Liver (tissue), 9 donors: ENCODE results near the gene RBM20. TPM values are rescaled to one million over a fixed set of nuclear protein-coding genes. Genes with fewer than 3 reads are reported as not detected.

Experiments used
- DNase-seq: peaks from one replicate; pipeline ENCODE4 v3.0.0-alpha.2; 2017; ENCODE audit warnings: low spot score
- H3K27ac ChIP-seq, 2 donors: one replicate each; pipeline ENCODE4 v1.7.0; 2013; ENCODE audit warnings: inconsistent platforms in 2 of 2, low read length in 2 of 2, control low read depth in 1 of 2, low read depth in 1 of 2, mild to moderate bottlenecking in 1 of 2
- H3K27me3 ChIP-seq, 4 donors: one replicate each; pipeline versions ENCODE4 v1.6.1 to v1.7.0; 2013; ENCODE audit warnings: low read length in 3 of 4, inconsistent platforms in 1 of 4, mild to moderate bottlenecking in 1 of 4, moderate library complexity in 1 of 4; ENCODE audit not compliant: control insufficient read depth in 4 of 4, insufficient read depth in 4 of 4
- H3K36me3 ChIP-seq, 4 donors: one replicate each; pipeline versions ENCODE4 v1.6.1 to v1.7.0; 2013; ENCODE audit warnings: low read length in 3 of 4, mild to moderate bottlenecking in 3 of 4, low read depth in 1 of 4, moderate library complexity in 1 of 4; ENCODE audit not compliant: control insufficient read depth in 4 of 4, insufficient read depth in 3 of 4
- H3K4me1 ChIP-seq, 4 donors: one replicate each; pipeline versions ENCODE4 v1.6.1 to v1.7.0; 2013; ENCODE audit warnings: low read length in 3 of 4, mild to moderate bottlenecking in 3 of 4, moderate library complexity in 1 of 4; ENCODE audit not compliant: control insufficient read depth in 4 of 4, insufficient read depth in 4 of 4
- H3K4me3 ChIP-seq, 3 donors: one replicate each; pipeline versions ENCODE4 v1.6.1 to v1.7.0; 2013; ENCODE audit warnings: low read length in 3 of 3, control low read depth in 1 of 3, low read depth in 1 of 3, mild to moderate bottlenecking in 1 of 3
- H3K9ac ChIP-seq, 2 donors: one replicate each; pipeline ENCODE4 v1.7.0; 2013; ENCODE audit warnings: low read length in 2 of 2, mild to moderate bottlenecking in 2 of 2, moderate library complexity in 2 of 2, control low read depth in 1 of 2, low read depth in 1 of 2
- H3K9me3 ChIP-seq, 4 donors: one replicate each; pipeline versions ENCODE4 v1.6.1 to v1.7.0; 2013; ENCODE audit warnings: low read length in 3 of 4; ENCODE audit not compliant: control insufficient read depth in 4 of 4
- FOXA1 ChIP-seq: IDR thresholded peaks from 2 replicates; pipeline ENCODE4 v1.6.1; 2016; ENCODE audit warnings: antibody characterized with exemption
- FOXA2 ChIP-seq: IDR thresholded peaks from 2 replicates; pipeline ENCODE4 v1.6.1; 2016; ENCODE audit warnings: antibody characterized with exemption
- HNF4A ChIP-seq, 2 donors: conservative IDR thresholded peaks; 2 replicates each; pipeline ENCODE4 v1.6.1; 2016; ENCODE audit warnings: antibody characterized with exemption in 2 of 2, mild to moderate bottlenecking in 2 of 2
- HNF4G ChIP-seq: IDR thresholded peaks from 2 replicates; pipeline ENCODE4 v1.6.1; 2016; ENCODE audit warnings: antibody characterized with exemption
- JUND ChIP-seq, 2 donors: IDR thresholded peaks; 2 replicates each; pipeline ENCODE4 v1.6.1; 2016; ENCODE audit warnings: antibody characterized with exemption in 2 of 2
- MAX ChIP-seq: IDR thresholded peaks from 2 replicates; pipeline ENCODE4 v1.6.1; 2016; ENCODE audit warnings: antibody characterized with exemption
- RAD21 ChIP-seq, 2 donors: IDR thresholded peaks; 2 replicates each; pipeline ENCODE4 v1.6.1; 2016; ENCODE audit warnings: antibody characterized with exemption in 2 of 2, mild to moderate bottlenecking in 2 of 2
- SP1 ChIP-seq: IDR thresholded peaks from 2 replicates; pipeline ENCODE4 v1.6.1; 2018; ENCODE audit warnings: antibody characterized with exemption, mild to moderate bottlenecking
- YY1 ChIP-seq: IDR thresholded peaks from 2 replicates; pipeline ENCODE4 v1.6.1; 2016; ENCODE audit warnings: antibody characterized with exemption, mild to moderate bottlenecking
- WGBS: extraction: QIAGEN DNeasy Blood & Tissue Kit; methylation state at CpG from one replicate; pipeline ENCODE4 v1.1.7; 2013; 5-methylcytosine and 5-hydroxymethylcytosine counted together
- polyA plus RNA-seq, 2 donors: library from polyadenylated mRNA; stranded (reverse) in 1 of 2; unstranded in 1 of 2; fragments of 200-250 nt in 1 of 2; fragments of >200 nt in 1 of 2; fragmentation: Nextera tagmentation in 1 of 2; extraction: Ambion mirVana in 1 of 2; gene quantifications; one replicate each; pipeline versions ENCODE4 v1.2.1 to v1.2.3, GENCODE V29; 2013 to 2015
- total RNA-seq, 2 donors: library from RNA; depleted of rRNA; stranded (reverse); fragments of >200 nt; gene quantifications; one replicate each; pipeline ENCODE4 v1.2.3, GENCODE V29; 2014
- TF ChIP-seq, protein P1 (sequence below): IDR thresholded peaks from 2 replicates; pipeline ENCODE4 v1.6.1; 2016; ENCODE audit warnings: antibody characterized with exemption
- TF ChIP-seq, protein P2 (sequence below): IDR thresholded peaks from 2 replicates; pipeline ENCODE4 v1.6.1; 2016; ENCODE audit warnings: antibody characterized with exemption, mild to moderate bottlenecking
- TF ChIP-seq, protein P3 (sequence below): IDR thresholded peaks from 2 replicates; pipeline ENCODE4 v1.6.1; 2016; ENCODE audit warnings: antibody characterized with exemption
- donor health status: healthy.
- donor health status: healthy.
- donor health status: healthy.
- donor health status: healthy.
- donor health status: healthy.

RBM20 gene
- total and polyA plus RNA-seq, 4 donors: 0.03 to 0.08 (median 0.05) TPM; not detected in 1

DNA sequence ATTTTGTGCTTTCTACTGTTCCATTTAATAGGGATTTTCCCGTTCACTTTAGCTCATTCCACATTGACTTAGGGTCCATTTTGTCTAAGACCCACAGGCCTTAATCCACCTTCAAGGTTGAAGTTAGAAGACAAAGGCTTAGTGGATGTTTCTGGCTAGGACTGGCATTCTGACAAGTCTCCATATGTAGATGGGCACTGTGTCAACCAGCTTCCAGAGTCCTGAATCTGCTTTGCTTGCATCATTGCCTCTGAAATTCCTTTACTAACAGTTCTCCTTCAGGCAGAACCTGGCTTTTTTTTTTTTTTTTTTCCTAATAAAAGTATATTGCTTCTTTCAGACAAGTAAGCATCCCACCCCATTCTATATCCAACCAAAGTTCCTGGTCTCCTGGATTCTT, 158.0 kb downstream of the RBM20 start (continued):
- TF ChIP-seq, protein P1, sequence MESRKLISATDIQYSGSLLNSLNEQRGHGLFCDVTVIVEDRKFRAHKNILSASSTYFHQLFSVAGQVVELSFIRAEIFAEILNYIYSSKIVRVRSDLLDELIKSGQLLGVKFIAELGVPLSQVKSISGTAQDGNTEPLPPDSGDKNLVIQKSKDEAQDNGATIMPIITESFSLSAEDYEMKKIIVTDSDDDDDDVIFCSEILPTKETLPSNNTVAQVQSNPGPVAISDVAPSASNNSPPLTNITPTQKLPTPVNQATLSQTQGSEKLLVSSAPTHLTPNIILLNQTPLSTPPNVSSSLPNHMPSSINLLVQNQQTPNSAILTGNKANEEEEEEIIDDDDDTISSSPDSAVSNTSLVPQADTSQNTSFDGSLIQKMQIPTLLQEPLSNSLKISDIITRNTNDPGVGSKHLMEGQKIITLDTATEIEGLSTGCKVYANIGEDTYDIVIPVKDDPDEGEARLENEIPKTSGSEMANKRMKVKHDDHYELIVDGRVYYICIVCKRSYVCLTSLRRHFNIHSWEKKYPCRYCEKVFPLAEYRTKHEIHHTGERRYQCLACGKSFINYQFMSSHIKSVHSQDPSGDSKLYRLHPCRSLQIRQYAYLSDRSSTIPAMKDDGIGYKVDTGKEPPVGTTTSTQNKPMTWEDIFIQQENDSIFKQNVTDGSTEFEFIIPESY: no peak
- TF ChIP-seq HNF4A (conservative IDR thresholded peaks at IDR 0.05) (no peak), YY1 (no peak)

DNA sequence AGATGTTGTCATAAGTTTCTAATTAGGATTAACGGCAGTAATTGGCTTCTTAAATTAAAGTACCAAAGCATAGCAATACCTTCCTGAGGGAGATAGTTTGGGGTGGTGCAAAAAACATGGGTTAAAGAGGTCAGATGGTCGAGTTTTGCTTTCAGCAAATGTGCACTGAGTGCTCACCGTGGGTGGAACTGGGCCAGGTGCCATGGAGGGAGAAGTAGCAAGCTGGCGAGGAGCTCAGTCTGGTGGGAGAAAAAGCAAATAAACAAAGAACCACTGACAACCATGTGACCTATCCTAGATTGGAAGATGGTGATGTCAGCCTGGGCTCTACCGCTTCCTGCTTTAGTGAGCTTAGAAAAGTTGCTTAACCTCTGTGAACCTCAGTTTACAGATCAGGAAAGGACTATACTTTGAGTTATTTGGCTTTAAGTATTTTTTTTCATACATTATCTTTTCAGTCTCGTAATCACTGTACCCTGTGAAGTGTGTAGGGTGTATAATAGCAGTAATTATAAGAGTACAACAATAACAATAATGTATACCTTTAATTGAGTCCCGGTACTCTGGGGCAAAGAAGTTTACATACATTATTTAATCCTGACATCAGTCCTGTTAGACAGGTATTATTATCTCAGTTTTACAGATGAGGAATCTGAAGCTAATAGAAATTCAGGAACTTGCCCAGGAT, 158.6 kb downstream of the RBM20 start:
- Histone ChIP-seq H3K27me3 (no peaks in the 10 kb centered on the region), H3K4me1 (peaks cover 1 to 16% (median 8%) of the 10 kb centered on the region in 4 donors), H3K9ac (peak overlapping the region in 1 of 2 donors; percentile 81), H3K36me3 (no peaks in the 10 kb centered on the region), H3K9me3 (no peaks in the 10 kb centered on the region), H3K27ac (peak overlapping the region; percentile 28 to 46), H3K4me3 (no peak overlapping the region)
- TF ChIP-seq SP1 (no peak), RAD21 (IDR thresholded peaks at IDR 0.05) (peak; percentile 31 to 32), HNF4A (conservative IDR thresholded peaks at IDR 0.05) (peak in 1 of 2 donors; percentile 25), JUND (IDR thresholded peaks at IDR 0.05) (peak in 1 of 2 donors; percentile 58)
- TF ChIP-seq, protein P2, sequence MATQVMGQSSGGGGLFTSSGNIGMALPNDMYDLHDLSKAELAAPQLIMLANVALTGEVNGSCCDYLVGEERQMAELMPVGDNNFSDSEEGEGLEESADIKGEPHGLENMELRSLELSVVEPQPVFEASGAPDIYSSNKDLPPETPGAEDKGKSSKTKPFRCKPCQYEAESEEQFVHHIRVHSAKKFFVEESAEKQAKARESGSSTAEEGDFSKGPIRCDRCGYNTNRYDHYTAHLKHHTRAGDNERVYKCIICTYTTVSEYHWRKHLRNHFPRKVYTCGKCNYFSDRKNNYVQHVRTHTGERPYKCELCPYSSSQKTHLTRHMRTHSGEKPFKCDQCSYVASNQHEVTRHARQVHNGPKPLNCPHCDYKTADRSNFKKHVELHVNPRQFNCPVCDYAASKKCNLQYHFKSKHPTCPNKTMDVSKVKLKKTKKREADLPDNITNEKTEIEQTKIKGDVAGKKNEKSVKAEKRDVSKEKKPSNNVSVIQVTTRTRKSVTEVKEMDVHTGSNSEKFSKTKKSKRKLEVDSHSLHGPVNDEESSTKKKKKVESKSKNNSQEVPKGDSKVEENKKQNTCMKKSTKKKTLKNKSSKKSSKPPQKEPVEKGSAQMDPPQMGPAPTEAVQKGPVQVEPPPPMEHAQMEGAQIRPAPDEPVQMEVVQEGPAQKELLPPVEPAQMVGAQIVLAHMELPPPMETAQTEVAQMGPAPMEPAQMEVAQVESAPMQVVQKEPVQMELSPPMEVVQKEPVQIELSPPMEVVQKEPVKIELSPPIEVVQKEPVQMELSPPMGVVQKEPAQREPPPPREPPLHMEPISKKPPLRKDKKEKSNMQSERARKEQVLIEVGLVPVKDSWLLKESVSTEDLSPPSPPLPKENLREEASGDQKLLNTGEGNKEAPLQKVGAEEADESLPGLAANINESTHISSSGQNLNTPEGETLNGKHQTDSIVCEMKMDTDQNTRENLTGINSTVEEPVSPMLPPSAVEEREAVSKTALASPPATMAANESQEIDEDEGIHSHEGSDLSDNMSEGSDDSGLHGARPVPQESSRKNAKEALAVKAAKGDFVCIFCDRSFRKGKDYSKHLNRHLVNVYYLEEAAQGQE: peak; percentile 20
- 25% methylated on average over 7 of the region's 7 CpGs for WGBS
- DNase-seq: peak; percentile 52

- Histone ChIP-seq H3K27ac (peak overlapping the region; percentile 28 to 46), H3K36me3 (no peaks in the 10 kb centered on the region), H3K9ac (peak overlapping the region in 1 of 2 donors; percentile 81), H3K4me1 (peaks cover 1 to 16% (median 8%) of the 10 kb centered on the region in 4 donors), H3K4me3 (no peak overlapping the region), H3K9me3 (no peaks in the 10 kb centered on the region), H3K27me3 (no peaks in the 10 kb centered on the region)
- TF ChIP-seq FOXA1 (no peak), MAX (no peak), FOXA2 (no peak), HNF4G (no peak)
- TF ChIP-seq, protein P3, sequence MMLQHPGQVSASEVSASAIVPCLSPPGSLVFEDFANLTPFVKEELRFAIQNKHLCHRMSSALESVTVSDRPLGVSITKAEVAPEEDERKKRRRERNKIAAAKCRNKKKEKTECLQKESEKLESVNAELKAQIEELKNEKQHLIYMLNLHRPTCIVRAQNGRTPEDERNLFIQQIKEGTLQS: no peak
- no peak for DNase-seq
- WGBS: 78% methylated on average over 6 of the region's 6 CpGs
Observed at GRCh38 chr10:110803239-110803749, 159.2 kb downstream of the RBM20 start.
